Esophagus squamous epithelium (tissue), 4 donors: ENCODE measurements around the gene ASCL1. TPM values are rescaled to one million over a fixed set of nuclear protein-coding genes. Genes with fewer than 3 reads are reported as not detected.

ENCODE experiments used
- total RNA-seq, 4 donors: library from RNA; depleted of rRNA; stranded (reverse); fragments of >200 nt; gene quantifications; one replicate each; pipeline ENCODE4 v1.1.0, GENCODE V29; 2016

Gene ASCL1
- total RNA-seq, 4 donors from 2014 or later, result not detected

Other genes starting within 250 kb of the ASCL1 start
- gene PAH, start 40.4 kb upstream of the ASCL1 start, total RNA-seq, result not detected